Mesenchymal stem cell (in vitro differentiated cells and primary cell): ENCODE data around the gene GRM1.

Experiments
- DNase-seq: peaks from one replicate; pipeline ENCODE4 v3.0.0-alpha.2; 2013
- H2AFZ ChIP-seq: one replicate; pipeline ENCODE4 v1.6.1; 2013; ENCODE audit warnings: low read depth, mild to moderate bottlenecking, control low read depth, inconsistent platforms, low read length, moderate library complexity
- H2AK5ac ChIP-seq: 2 replicates; pipeline ENCODE4 v1.6.1; 2013; ENCODE audit warnings: low read length, moderate library complexity, mild to moderate bottlenecking, inconsistent platforms; ENCODE audit not compliant: severe bottlenecking
- H2BK120ac ChIP-seq: one replicate; pipeline ENCODE4 v1.6.1; 2013; ENCODE audit warnings: low read depth, mild to moderate bottlenecking, inconsistent platforms, low read length, moderate library complexity
- H2BK12ac ChIP-seq, 2 experiments: one replicate each; pipeline ENCODE4 v1.6.1; 2013; ENCODE audit warnings: inconsistent platforms in 2 of 2, low read length in 2 of 2, mild to moderate bottlenecking in 2 of 2, moderate library complexity in 2 of 2, control low read depth in 1 of 2
- H2BK15ac ChIP-seq: one replicate; pipeline ENCODE4 v1.6.1; 2013; ENCODE audit warnings: mild to moderate bottlenecking, low read depth, inconsistent platforms; ENCODE audit not compliant: poor library complexity, severe bottlenecking
- H2BK5ac ChIP-seq: 2 replicates; pipeline ENCODE4 v1.6.1; 2013; ENCODE audit warnings: low read depth, mild to moderate bottlenecking, low read length, control low read depth, inconsistent platforms; ENCODE audit not compliant: poor library complexity, severe bottlenecking
- H3K14ac ChIP-seq, 2 experiments: one replicate each; pipeline ENCODE4 v1.6.1; 2013; ENCODE audit warnings: inconsistent platforms in 2 of 2, low read length in 2 of 2, control low read depth in 1 of 2, mild to moderate bottlenecking in 1 of 2, moderate library complexity in 1 of 2
- H3K18ac ChIP-seq, 2 experiments: one replicate each; pipeline ENCODE4 v1.6.1; 2013; ENCODE audit warnings: inconsistent platforms in 2 of 2, low read length in 2 of 2, control low read depth in 1 of 2, low read depth in 1 of 2, mild to moderate bottlenecking in 1 of 2
- H3K23ac ChIP-seq, 2 experiments: one replicate each; pipeline ENCODE4 v1.6.1; 2013; ENCODE audit warnings: inconsistent platforms in 2 of 2, low read length in 2 of 2, mild to moderate bottlenecking in 2 of 2, moderate library complexity in 2 of 2, control low read depth in 1 of 2
- H3K27ac ChIP-seq: 2 replicates; pipeline ENCODE4 v1.5.1; 2013; ENCODE audit warnings: mild to moderate bottlenecking, moderate library complexity, low read length, control low read depth, inconsistent platforms; ENCODE audit not compliant: poor library complexity, severe bottlenecking
- H3K27me3 ChIP-seq, 2 experiments: 2 replicates each; pipeline versions ENCODE4 v1.6.1 to v1.7.0; 2013; ENCODE audit warnings: low read length in 2 of 2, mild to moderate bottlenecking in 2 of 2, moderate library complexity in 2 of 2, control low read depth in 1 of 2, inconsistent platforms in 1 of 2; ENCODE audit not compliant: control insufficient read depth in 1 of 2, insufficient read depth in 1 of 2
- H3K36me3 ChIP-seq, 2 experiments: 2 replicates each; pipeline versions ENCODE4 v1.6.1 to v1.7.0; 2013; ENCODE audit warnings: low read length in 2 of 2, control low read depth in 1 of 2, inconsistent platforms in 1 of 2, low read depth in 1 of 2, mild to moderate bottlenecking in 1 of 2; ENCODE audit not compliant: insufficient read depth in 2 of 2, control insufficient read depth in 1 of 2
- H3K4ac ChIP-seq, 2 experiments: one replicate each; pipeline ENCODE4 v1.6.1; 2013; ENCODE audit warnings: inconsistent platforms in 2 of 2, low read length in 2 of 2, mild to moderate bottlenecking in 2 of 2, moderate library complexity in 2 of 2, control low read depth in 1 of 2, low read depth in 1 of 2
- H3K4me1 ChIP-seq: 2 replicates; pipeline ENCODE4 v1.6.1; 2013; ENCODE audit warnings: low read depth, low read length, control low read depth; ENCODE audit not compliant: control insufficient read depth, insufficient read depth
- H3K4me2 ChIP-seq: 2 replicates; pipeline ENCODE4 v1.6.1; 2013; ENCODE audit warnings: low read length, mild to moderate bottlenecking, inconsistent platforms; ENCODE audit not compliant: poor library complexity, severe bottlenecking
- H3K4me3 ChIP-seq, 2 experiments: 2 replicates each; pipeline versions ENCODE4 v1.5.1 to v1.7.0; 2013; ENCODE audit warnings: low read length in 2 of 2, mild to moderate bottlenecking in 2 of 2, control low read depth in 1 of 2, low read depth in 1 of 2; ENCODE audit not compliant: insufficient read depth in 1 of 2
- H3K79me1 ChIP-seq: replicated peaks from 2 replicates; pipeline ENCODE4 v1.6.1; 2013; ENCODE audit warnings: mild to moderate bottlenecking, control low read depth, low read length, inconsistent platforms; ENCODE audit not compliant: poor library complexity, severe bottlenecking
- H3K9ac ChIP-seq: 2 replicates; pipeline ENCODE4 v1.7.0; 2013; ENCODE audit warnings: mild to moderate bottlenecking, low read length, moderate library complexity
- H3K9me3 ChIP-seq: 2 replicates; pipeline ENCODE4 v1.7.0; 2013; ENCODE audit warnings: mild to moderate bottlenecking, low read length; ENCODE audit not compliant: control insufficient read depth
- H4K8ac ChIP-seq: one replicate; pipeline ENCODE4 v1.6.1; 2013; ENCODE audit warnings: inconsistent platforms, mild to moderate bottlenecking, low read length, moderate library complexity
- H4K91ac ChIP-seq: one replicate; pipeline ENCODE4 v1.6.1; 2013; ENCODE audit warnings: mild to moderate bottlenecking, low read length, inconsistent platforms
- WGBS: methylation state at CpG from one replicate; pipeline ENCODE4 v1.1.7; 2013; ENCODE audit warnings: mixed read lengths; 5-methylcytosine and 5-hydroxymethylcytosine counted together

Gene GRM1

DNA sequence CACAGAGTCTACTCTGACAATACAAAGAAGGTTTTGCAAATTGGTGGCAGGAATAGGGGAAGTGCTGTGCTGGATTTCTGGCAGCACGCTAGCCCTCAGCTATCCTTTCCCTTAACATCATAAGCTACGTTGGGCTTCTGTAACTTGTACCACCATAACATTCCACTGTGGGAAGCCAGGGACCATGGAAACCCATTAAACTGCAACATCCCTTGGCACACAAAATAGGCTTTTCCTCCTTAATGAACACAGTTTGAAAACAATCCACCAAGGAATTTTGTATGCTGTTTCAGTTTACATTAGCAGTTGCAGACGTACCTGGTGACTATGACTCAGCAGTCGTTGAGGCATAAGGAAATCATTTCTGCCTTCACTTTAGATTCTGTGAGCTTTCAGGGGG, 310.9 kb downstream of the GRM1 start:
- Histone ChIP-seq H3K4ac (no peak overlapping the region), H2BK5ac (no peak overlapping the region), H3K36me3 (no peaks in the 10 kb centered on the region), H2AFZ (no peak overlapping the region), H3K79me1 (no peaks in the 10 kb centered on the region), H3K9ac (no peak overlapping the region), H3K27ac (no peak overlapping the region), H3K27me3 (no peaks in the 10 kb centered on the region), H4K8ac (no peak overlapping the region), H2AK5ac (no peak overlapping the region), H2BK12ac (no peak overlapping the region), H3K14ac (no peak overlapping the region), H3K23ac (no peak overlapping the region), H3K4me3 (no peak overlapping the region), H4K91ac (no peak overlapping the region), H3K4me1 (no peaks in the 10 kb centered on the region), H3K9me3 (no peaks in the 10 kb centered on the region), H2BK120ac (no peak overlapping the region), H2BK15ac (no peak overlapping the region), H3K18ac (no peak overlapping the region), H3K4me2 (no peak overlapping the region)
- peak; percentile 21 for DNase-seq
- 55% methylated on average over 4 of the region's 4 CpGs for whole genome bisulfite sequencing

DNA sequence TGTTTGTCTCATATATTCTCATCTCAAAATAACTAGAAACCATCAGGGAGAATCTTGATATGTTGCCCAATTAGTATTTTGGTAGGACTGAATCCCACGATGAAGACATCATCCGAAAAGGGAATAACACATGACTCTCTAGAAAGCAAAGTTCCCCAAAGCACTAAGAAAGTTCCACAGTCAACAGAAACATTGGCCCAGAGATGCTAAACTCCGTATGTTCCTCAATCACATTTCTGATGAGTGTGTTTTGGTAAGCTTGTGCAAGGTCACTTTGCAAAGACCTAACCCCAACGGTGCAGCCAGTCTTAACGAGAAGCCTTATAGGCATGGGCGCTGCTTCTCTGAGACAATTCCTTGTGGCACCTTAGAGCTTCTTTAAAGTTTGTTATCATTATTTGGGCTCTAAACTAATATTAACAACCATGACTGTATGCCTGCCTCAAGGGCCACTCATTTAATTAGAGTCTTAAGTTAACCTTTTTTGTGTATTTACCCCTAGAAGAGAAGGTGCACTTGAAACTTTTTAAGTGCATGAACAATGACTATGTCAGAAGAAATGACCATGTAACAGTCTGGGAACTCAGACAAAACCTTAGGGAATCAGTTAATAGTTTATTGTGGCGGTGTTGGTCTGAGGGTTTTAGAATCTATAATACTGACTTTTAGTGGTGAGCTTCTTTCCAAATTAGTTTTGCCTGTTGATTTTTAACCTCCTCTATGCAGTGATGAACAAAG, 312.8 kb downstream of the GRM1 start:
- H2BK12ac ChIP-seq = no peak overlapping the region
- H2AFZ ChIP-seq = no peak overlapping the region
- H3K27me3 ChIP-seq = no peaks in the 10 kb centered on the region
- H3K9me3 ChIP-seq = no peaks in the 10 kb centered on the region
- no peaks in the 10 kb centered on the region for H3K79me1 ChIP-seq
- no peak overlapping the region for H3K18ac ChIP-seq
- H3K23ac ChIP-seq = no peak overlapping the region
- H3K14ac ChIP-seq = no peak overlapping the region
- H3K4me1 ChIP-seq = no peaks in the 10 kb centered on the region
- no peak overlapping the region for H3K4ac ChIP-seq
- H2BK5ac ChIP-seq = no peak overlapping the region
- no peak overlapping the region for H3K27ac ChIP-seq
- H2AK5ac ChIP-seq = no peak overlapping the region
- 95% methylated on average over 6 of the region's 7 CpGs for WGBS
- no peak overlapping the region for H3K4me3 ChIP-seq
- no peak overlapping the region for H3K4me2 ChIP-seq
- no peak overlapping the region for H2BK15ac ChIP-seq
- no peak for DNase-seq
- no peaks in the 10 kb centered on the region for H3K36me3 ChIP-seq
- no peak overlapping the region for H4K91ac ChIP-seq
- no peak overlapping the region for H4K8ac ChIP-seq
- H2BK120ac ChIP-seq = no peak overlapping the region
- no peak overlapping the region for H3K9ac ChIP-seq

DNA sequence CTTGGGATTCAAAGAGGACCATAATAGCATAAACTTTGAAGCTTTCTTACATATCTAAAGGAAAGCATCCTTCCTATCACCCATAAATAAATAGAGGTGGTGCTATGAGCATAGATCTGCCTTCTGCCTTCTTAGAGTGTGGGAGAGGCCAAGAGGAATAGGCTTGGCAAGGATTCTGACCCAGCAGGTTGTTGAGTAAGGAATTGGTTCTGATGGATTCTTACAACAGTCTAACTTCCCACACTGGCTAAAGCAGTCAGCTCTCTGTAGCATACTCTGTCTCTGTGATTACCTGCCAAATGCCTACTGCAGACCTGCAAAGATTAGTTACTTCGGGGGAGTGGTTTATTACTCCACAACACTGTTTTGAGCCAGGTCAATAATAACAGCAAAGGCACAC, 316.7 kb downstream of the GRM1 start:
- 60% methylated on average over 1 of the region's 1 CpG for WGBS
- H4K91ac ChIP-seq = no peak overlapping the region
- H3K9ac ChIP-seq = no peak overlapping the region
- H3K27me3 ChIP-seq = no peaks in the 10 kb centered on the region
- H3K18ac ChIP-seq = no peak overlapping the region
- no peak overlapping the region for H2BK12ac ChIP-seq
- H3K4me1 ChIP-seq = no peaks in the 10 kb centered on the region
- H2BK5ac ChIP-seq = no peak overlapping the region
- no peaks in the 10 kb centered on the region for H3K79me1 ChIP-seq
- no peak overlapping the region for H2BK120ac ChIP-seq
- H2AK5ac ChIP-seq = no peak overlapping the region
- H2AFZ ChIP-seq = no peak overlapping the region
- H3K14ac ChIP-seq = no peak overlapping the region
- no peak overlapping the region for H4K8ac ChIP-seq
- H2BK15ac ChIP-seq = no peak overlapping the region
- H3K4me2 ChIP-seq = no peak overlapping the region
- no peak overlapping the region for H3K23ac ChIP-seq
- H3K36me3 ChIP-seq = no peaks in the 10 kb centered on the region
- H3K9me3 ChIP-seq = no peaks in the 10 kb centered on the region
- no peak overlapping the region for H3K4me3 ChIP-seq
- H3K4ac ChIP-seq = no peak overlapping the region
- no peak overlapping the region for H3K27ac ChIP-seq
- no peak for DNase-seq

DNA sequence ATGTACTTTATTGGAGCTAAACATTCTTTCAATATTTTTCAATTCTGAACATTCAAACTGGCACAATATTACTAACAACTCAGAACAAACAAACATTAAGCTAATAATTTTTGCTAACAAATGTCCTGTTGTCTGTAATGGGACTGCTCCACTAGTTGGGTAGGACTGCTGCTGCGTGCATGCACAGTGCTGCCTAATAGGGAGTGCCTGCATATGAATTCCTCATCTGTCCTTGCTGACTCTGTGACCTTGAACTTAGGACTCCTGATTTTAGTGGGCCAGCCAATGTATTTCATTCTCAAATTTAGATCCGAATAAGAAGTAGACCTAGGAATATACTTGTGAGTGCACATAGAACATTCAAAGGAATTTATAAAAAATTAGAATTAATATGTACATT, 318.2 kb downstream of the GRM1 start:
- Histone ChIP-seq H3K27ac (no peak overlapping the region), H2BK5ac (no peak overlapping the region), H2AFZ (no peak overlapping the region), H3K36me3 (no peaks in the 10 kb centered on the region), H3K27me3 (no peaks in the 10 kb centered on the region), H2AK5ac (no peak overlapping the region), H2BK120ac (no peak overlapping the region), H3K4me1 (no peaks in the 10 kb centered on the region), H3K4ac (no peak overlapping the region), H3K9ac (no peak overlapping the region), H3K18ac (no peak overlapping the region), H3K4me3 (no peak overlapping the region), H3K9me3 (no peaks in the 10 kb centered on the region), H2BK15ac (no peak overlapping the region), H3K79me1 (no peaks in the 10 kb centered on the region), H3K23ac (no peak overlapping the region), H4K8ac (no peak overlapping the region), H2BK12ac (no peak overlapping the region), H4K91ac (no peak overlapping the region), H3K14ac (no peak overlapping the region), H3K4me2 (no peak overlapping the region)
- no peak for DNase-seq
- WGBS = 97% methylated on average over 1 of the region's 2 CpGs
